Keratinocyte (primary cell): ENCODE data around the gene STIMATE. TPM values are rescaled to one million over a fixed set of nuclear protein-coding genes. Genes with fewer than 3 reads are reported as not detected.

Experiments
- DNase-seq: peaks from one replicate; pipeline ENCODE4 v3.0.0-alpha.2; 2011; ENCODE audit warnings: low read depth, missing footprints, low spot score
- FAIRE-seq: peaks from 2 replicates; lab custom pipeline; 2011; peaks lifted over from hg19 to GRCh38; lab: Jason Lieb, UNC
- H2AFZ ChIP-seq: 2 replicates; pipeline ENCODE4 v1.6.0; 2012; ENCODE audit warnings: low read length, control low read depth, inconsistent platforms; ENCODE audit not compliant: control insufficient read depth
- H3K27ac ChIP-seq: 2 replicates; pipeline ENCODE4 v1.5.1; 2011; ENCODE audit warnings: low read length; ENCODE audit not compliant: control insufficient read depth, insufficient read depth
- H3K27me3 ChIP-seq: 3 replicates; pipeline ENCODE4 v1.6.0; 2011; ENCODE audit warnings: low read length; ENCODE audit not compliant: control insufficient read depth, insufficient read depth; ENCODE audit errors: extremely low read depth
- H3K36me3 ChIP-seq, 2 experiments: 2 replicates in 1 of 2; 3 replicates in 1 of 2; pipeline ENCODE4 v1.5.1; 2011; ENCODE audit warnings: low read length in 2 of 2, mild to moderate bottlenecking in 1 of 2; ENCODE audit not compliant: control insufficient read depth in 2 of 2, insufficient read depth in 2 of 2; ENCODE audit errors: extremely low read depth in 1 of 2
- H3K4me1 ChIP-seq: 3 replicates; pipeline ENCODE4 v1.5.1; 2011; ENCODE audit warnings: low read length; ENCODE audit not compliant: control insufficient read depth, insufficient read depth; ENCODE audit errors: extremely low read depth
- H3K4me2 ChIP-seq: 3 replicates; pipeline ENCODE4 v1.6.0; 2011; ENCODE audit warnings: low read depth, low read length; ENCODE audit not compliant: control insufficient read depth, insufficient read depth; ENCODE audit errors: extremely low read depth
- H3K4me3 ChIP-seq, 3 experiments: fragments of 200-600 bp in 1 of 3; sonication (generic) in 1 of 3; 2 replicates in 2 of 3; 3 replicates in 1 of 3; pipeline ENCODE4 v1.5.1; 2011 to 2016; ENCODE audit warnings: low read length in 3 of 3, mild to moderate bottlenecking in 3 of 3, control low read depth in 2 of 3, inconsistent platforms in 1 of 3, low read depth in 1 of 3, mixed read lengths in 1 of 3, mixed run types in 1 of 3, moderate library complexity in 1 of 3; ENCODE audit not compliant: control insufficient read depth in 2 of 3, insufficient read depth in 2 of 3; ENCODE audit errors: extremely low read depth in 1 of 3
- H3K79me2 ChIP-seq: 2 replicates; pipeline ENCODE4 v1.6.0; 2012; ENCODE audit warnings: low read length; ENCODE audit not compliant: control insufficient read depth, insufficient read depth
- H3K9ac ChIP-seq: 3 replicates; pipeline ENCODE4 v1.6.0; 2011; ENCODE audit warnings: low read length; ENCODE audit not compliant: control insufficient read depth, insufficient read depth; ENCODE audit errors: extremely low read depth
- H3K9me1 ChIP-seq: 3 replicates; pipeline ENCODE4 v1.6.0; 2011; ENCODE audit warnings: low read length; ENCODE audit not compliant: control insufficient read depth, insufficient read depth; ENCODE audit errors: extremely low read depth
- H3K9me3 ChIP-seq: 2 replicates; pipeline ENCODE4 v1.5.1; 2012; ENCODE audit warnings: low read depth, low read length; ENCODE audit not compliant: control insufficient read depth
- H4K20me1 ChIP-seq: 3 replicates; pipeline ENCODE4 v1.6.0; 2011; ENCODE audit warnings: low read length; ENCODE audit not compliant: control insufficient read depth, insufficient read depth; ENCODE audit errors: extremely low read depth
- CTCF ChIP-seq, 3 experiments: IDR thresholded peaks in 1 of 3; conservative IDR thresholded peaks in 1 of 3; optimal IDR thresholded peaks in 1 of 3; 2 replicates in 2 of 3; 3 replicates in 1 of 3; pipeline versions ENCODE3 to v1.5.1; 2011; ENCODE audit warnings: low read length in 3 of 3, mild to moderate bottlenecking in 3 of 3, moderate library complexity in 2 of 3, control low read depth in 1 of 3, inconsistent platforms in 1 of 3; ENCODE audit not compliant: insufficient read depth in 2 of 3; ENCODE audit errors: extremely low read depth in 1 of 3
- EZH2 ChIP-seq: IDR thresholded peaks from one replicate; pipeline ENCODE4 v1.6.1; 2012; ENCODE audit warnings: inconsistent platforms, mild to moderate bottlenecking, low read length, moderate library complexity
- dilution Hi-C: fragments of 300-500 bp; cut with MboI; formaldehyde crosslinking; loops from one replicate; pipeline ENCODE4 v1.7.0; 2020; ENCODE audit warnings: low sequenced_read_pairs; ENCODE audit not compliant: extremely low pct_ligation_motif_present
- polyA plus RNA-seq, 5 experiments: library from polyadenylated mRNA; depleted of rRNA in 3 of 5; stranded (reverse) in 3 of 5; stranded (forward) in 1 of 5; unstranded in 1 of 5; fragments of >200 nt; gene quantifications; 1 replicate in 1 of 5; 2 replicates in 3 of 5; 3 replicates in 1 of 5; pipeline versions ENCODE4 v1.2.1 to v1.2.3, GENCODE V29; 2011 to 2012; ENCODE audit warnings: missing spikeins in 2 of 5, low read depth in 1 of 5, low replicate concordance in 1 of 5

Gene STIMATE
- polyA plus RNA-seq, 1 donor (not counting 4 experiments of a cell fraction or from before 2014, with no cell fraction given), result 8.2 TPM

- Histone ChIP-seq H3K27ac (no peak overlapping the region), H3K4me3 (no peak overlapping the region), H3K27me3 (no peaks in the 10 kb centered on the region), H2AFZ (no peak overlapping the region), H3K9me1 (no peaks in the 10 kb centered on the region), H3K9me3 (no peaks in the 10 kb centered on the region), H3K36me3 (peaks cover 0 to 6% of the 10 kb centered on the region in 2 experiments), H3K79me2 (no peaks in the 10 kb centered on the region), H3K9ac (no peak overlapping the region), H3K4me1 (no peaks in the 10 kb centered on the region), H4K20me1 (no peaks in the 10 kb centered on the region), H3K4me2 (no peak overlapping the region)
- dilution Hi-C loops, result no loop called here
- FAIRE-seq (no peak), DNase-seq (no peak)
- TF ChIP-seq EZH2 (no peak), CTCF (optimal IDR thresholded peaks at IDR 0.05 in 1 of 3, IDR thresholded peaks at IDR 0.05 in 1 of 3, conservative IDR thresholded peaks at IDR 0.05 in 1 of 3; ENCODE audit: extremely low read depth in 1 of 3, insufficient read depth in 2 of 3, low read length in 3 of 3) (no peak)
Observed at GRCh38 chr3:52842424-52842823, 54.9 kb downstream of the STIMATE start.

DNA sequence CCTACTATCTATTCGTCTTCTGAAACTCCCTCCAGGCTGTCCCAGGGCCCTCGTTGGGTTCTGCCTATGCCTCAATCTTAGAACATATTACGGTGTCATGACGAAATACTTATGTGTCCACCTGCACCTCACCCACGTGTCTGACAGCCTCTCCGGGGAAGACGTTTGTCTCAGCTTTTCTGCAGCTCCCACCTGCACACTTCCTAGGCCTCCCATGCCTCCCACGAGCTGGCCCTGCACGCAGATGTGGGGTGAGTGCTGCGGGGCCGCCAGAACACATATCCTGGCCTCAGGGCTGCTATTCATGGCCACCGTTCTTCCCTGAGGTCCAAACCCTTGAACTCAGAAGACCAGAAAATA lies 55.4 kb downstream of the STIMATE start:
- Histone ChIP-seq H3K9ac (no peak overlapping the region), H3K79me2 (no peaks in the 10 kb centered on the region), H2AFZ (no peak overlapping the region), H3K4me2 (no peak overlapping the region), H3K27ac (no peak overlapping the region), H3K4me3 (no peak overlapping the region), H3K36me3 (peaks cover 0 to 6% of the 10 kb centered on the region in 2 experiments), H3K4me1 (no peaks in the 10 kb centered on the region), H3K9me3 (no peaks in the 10 kb centered on the region), H3K9me1 (no peaks in the 10 kb centered on the region), H3K27me3 (no peaks in the 10 kb centered on the region), H4K20me1 (no peaks in the 10 kb centered on the region)
- FAIRE-seq, result no peak
- TF ChIP-seq CTCF (optimal IDR thresholded peaks at IDR 0.05 in 1 of 3, IDR thresholded peaks at IDR 0.05 in 1 of 3, conservative IDR thresholded peaks at IDR 0.05 in 1 of 3; ENCODE audit: extremely low read depth in 1 of 3, insufficient read depth in 2 of 3, low read length in 3 of 3) (no peak), EZH2 (no peak)
- dilution Hi-C loops, result no loop called here
- DNase-seq, result no peak
